NCI-H1417 (cell line): ENCODE measurements around the gene MAP7D2.

Experiments used
- DNase-seq, 3 experiments: peaks; one replicate each; lab custom pipeline; 2025; lab: John Stamatoyannopoulos, UW

MAP7D2 gene

GRCh38 chrX:20116087-20116576 is 575 bp downstream of the MAP7D2 start:
- peak in 2 of 3 experiments; percentile 74 for DNase-seq

- DNase-seq: no peak
Measured at GRCh38 chrX:20112022-20112774, 4.5 kb downstream of the MAP7D2 start.

- DNase-seq: no peak
Measured at GRCh38 chrX:20111271-20111670, 5.4 kb downstream of the MAP7D2 start.

GRCh38 chrX:20101934-20102581 is 14.6 kb downstream of the MAP7D2 start:
- no peak for DNase-seq

GRCh38 chrX:20091499-20091898 is 25.2 kb downstream of the MAP7D2 start:
- DNase-seq: no peak

- DNase-seq: no peak
Measured at GRCh38 chrX:20089845-20090244, 26.9 kb downstream of the MAP7D2 start.

- no peak for DNase-seq
Measured at GRCh38 chrX:20080277-20080676, 36.4 kb downstream of the MAP7D2 start.

GRCh38 chrX:20071511-20072079 is 45.1 kb downstream of the MAP7D2 start:
- DNase-seq: no peak

GRCh38 chrX:20067709-20068561 is 48.8 kb downstream of the MAP7D2 start:
- peak in 2 of 3 experiments; percentile 54 to 82 for DNase-seq

GRCh38 chrX:20066968-20067708 is 49.6 kb downstream of the MAP7D2 start:
- peak; percentile 25 to 69 (median 30) for DNase-seq

- no peak for DNase-seq
Measured at GRCh38 chrX:20063716-20064351, 52.9 kb downstream of the MAP7D2 start.

GRCh38 chrX:20063153-20063552 is 53.6 kb downstream of the MAP7D2 start:
- DNase-seq: no peak

- DNase-seq: no peak
Measured at GRCh38 chrX:20061855-20062254, 54.9 kb downstream of the MAP7D2 start.

- peak; percentile 49 to 78 (median 60) for DNase-seq
Measured at GRCh38 chrX:20060961-20061748, 55.6 kb downstream of the MAP7D2 start.

- no peak for DNase-seq
Measured at GRCh38 chrX:20059467-20060128, 57.1 kb downstream of the MAP7D2 start.

GRCh38 chrX:20057479-20057878 is 59.2 kb downstream of the MAP7D2 start:
- DNase-seq: no peak

GRCh38 chrX:20056704-20057103 is 60.0 kb downstream of the MAP7D2 start:
- DNase-seq: peak in 2 of 3 experiments; percentile 44 to 56

GRCh38 chrX:20053537-20053936 is 63.2 kb downstream of the MAP7D2 start:
- DNase-seq: no peak

GRCh38 chrX:20046864-20047263 is 69.8 kb downstream of the MAP7D2 start:
- DNase-seq: no peak
